Measurements from ENCODE around the gene HHAT. TPM values are rescaled to one million over a fixed set of nuclear protein-coding genes. Genes with fewer than 3 reads are reported as not detected.

Gene HHAT
- polyA plus RNA-seq, 4 donors: 12.2 to 16.6 (median 15.5) TPM

GRCh38 chr1:210531475-210532222 lies 202.9 kb downstream of the HHAT start:
- DNase-seq (ENCODE audit: low read depth in 4 of 4, low spot score in 3 of 4): no peak

- no peak for DNase-seq (ENCODE audit: low read depth in 4 of 4, low spot score in 3 of 4)
These were observed 203.5 kb downstream of the HHAT start for GRCh38 chr1:210532223-210532598.

- DNase-seq (ENCODE audit: low read depth in 4 of 4, low spot score in 3 of 4): no peak
These were observed 207.1 kb downstream of the HHAT start for GRCh38 chr1:210535761-210536160.

- no peak for DNase-seq (ENCODE audit: low read depth in 4 of 4, low spot score in 3 of 4)
These were observed 207.7 kb downstream of the HHAT start for GRCh38 chr1:210536254-210536961.

GRCh38 chr1:210540288-210540687 lies 211.6 kb downstream of the HHAT start:
- no peak for DNase-seq (ENCODE audit: low read depth in 4 of 4, low spot score in 3 of 4)

GRCh38 chr1:210541680-210542358 lies 213.1 kb downstream of the HHAT start:
- DNase-seq (ENCODE audit: low read depth in 4 of 4, low spot score in 3 of 4): no peak

GRCh38 chr1:210551899-210552298 lies 223.2 kb downstream of the HHAT start:
- no peak for DNase-seq (ENCODE audit: low read depth in 4 of 4, low spot score in 3 of 4)

- no peak for DNase-seq (ENCODE audit: low read depth in 4 of 4, low spot score in 3 of 4)
These were observed 225.0 kb downstream of the HHAT start for GRCh38 chr1:210553711-210554110.

GRCh38 chr1:210554382-210554781 lies 225.7 kb downstream of the HHAT start:
- no peak for DNase-seq (ENCODE audit: low read depth in 4 of 4, low spot score in 3 of 4)

GRCh38 chr1:210556475-210556874 lies 227.8 kb downstream of the HHAT start:
- DNase-seq (ENCODE audit: low read depth in 4 of 4, low spot score in 3 of 4): no peak

- DNase-seq (ENCODE audit: low read depth in 4 of 4, low spot score in 3 of 4): no peak
These were observed 228.8 kb downstream of the HHAT start for GRCh38 chr1:210557426-210558077.

GRCh38 chr1:210558302-210558701 lies 229.6 kb downstream of the HHAT start:
- DNase-seq (ENCODE audit: low read depth in 4 of 4, low spot score in 3 of 4): peak in 1 of 4 donors; percentile 16

GRCh38 chr1:210565306-210565705 lies 236.6 kb downstream of the HHAT start:
- DNase-seq (ENCODE audit: low read depth in 4 of 4, low spot score in 3 of 4): no peak

- no peak for DNase-seq (ENCODE audit: low read depth in 4 of 4, low spot score in 3 of 4)
These were observed 239.9 kb downstream of the HHAT start for GRCh38 chr1:210568631-210569030.

GRCh38 chr1:210570116-210570515 lies 241.4 kb downstream of the HHAT start:
- no peak for DNase-seq (ENCODE audit: low read depth in 4 of 4, low spot score in 3 of 4)

GRCh38 chr1:210571356-210572284 lies 242.9 kb downstream of the HHAT start:
- no peak for DNase-seq (ENCODE audit: low read depth in 4 of 4, low spot score in 3 of 4)

GRCh38 chr1:210573141-210573540 lies 244.4 kb downstream of the HHAT start:
- no peak for DNase-seq (ENCODE audit: low read depth in 4 of 4, low spot score in 3 of 4)

GRCh38 chr1:210582205-210582970 lies 253.7 kb downstream of the HHAT start:
- DNase-seq (ENCODE audit: low read depth in 4 of 4, low spot score in 3 of 4): no peak

GRCh38 chr1:210584439-210585113 lies 255.9 kb downstream of the HHAT start:
- peak; percentile 38 to 56 (median 45) for DNase-seq (ENCODE audit: low read depth in 4 of 4, low spot score in 3 of 4)
